IMR-90 (cell line): Measurements from ENCODE around the gene RAB27B.

Experiments
- MXI1 ChIP-seq: IDR thresholded peaks from 2 replicates; pipeline ENCODE4 v1.6.1; 2012; ENCODE audit warnings: low read depth, mild to moderate bottlenecking, low read length, moderate library complexity, borderline replicate concordance
- POLR2A ChIP-seq: IDR thresholded peaks from 2 replicates; pipeline ENCODE4 v1.6.1; 2012; ENCODE audit warnings: mild to moderate bottlenecking, low read depth, low read length
- RAD21 ChIP-seq: IDR thresholded peaks from 2 replicates; pipeline ENCODE4 v1.6.1; 2012; ENCODE audit warnings: low read length, improper control_type of control experiment
- USF2 ChIP-seq: fragments of 150-350 bp; IDR thresholded peaks from 2 replicates; pipeline ENCODE4 v1.6.1; 2017; ENCODE audit warnings: mild to moderate bottlenecking, antibody characterized with exemption, low read length, low read depth
- TF ChIP-seq, protein P1 (sequence below): conservative IDR thresholded peaks from 2 replicates; pipeline ENCODE4 v1.5.1; 2012; ENCODE audit warnings: mild to moderate bottlenecking, low read depth, low read length, improper control_type of control experiment

DNA sequence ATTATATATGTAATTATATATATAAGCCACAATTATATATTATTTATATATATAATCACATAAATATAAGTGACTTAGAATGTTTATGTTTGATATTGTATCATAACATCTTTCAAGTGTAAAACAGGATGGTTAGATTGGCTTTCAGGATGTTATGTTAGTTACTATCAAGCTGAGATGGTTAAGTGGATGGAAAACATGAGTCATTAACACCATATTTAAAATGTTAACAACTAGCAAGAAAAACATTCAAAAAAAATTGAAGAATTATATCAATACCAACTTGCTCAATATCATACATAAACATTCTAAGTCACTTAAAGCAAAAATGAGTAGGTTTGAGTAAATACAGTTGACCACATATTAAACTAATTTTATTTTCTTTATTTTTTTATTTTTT is 21.8 kb upstream of the RAB27B start:
- TF ChIP-seq, protein P1, sequence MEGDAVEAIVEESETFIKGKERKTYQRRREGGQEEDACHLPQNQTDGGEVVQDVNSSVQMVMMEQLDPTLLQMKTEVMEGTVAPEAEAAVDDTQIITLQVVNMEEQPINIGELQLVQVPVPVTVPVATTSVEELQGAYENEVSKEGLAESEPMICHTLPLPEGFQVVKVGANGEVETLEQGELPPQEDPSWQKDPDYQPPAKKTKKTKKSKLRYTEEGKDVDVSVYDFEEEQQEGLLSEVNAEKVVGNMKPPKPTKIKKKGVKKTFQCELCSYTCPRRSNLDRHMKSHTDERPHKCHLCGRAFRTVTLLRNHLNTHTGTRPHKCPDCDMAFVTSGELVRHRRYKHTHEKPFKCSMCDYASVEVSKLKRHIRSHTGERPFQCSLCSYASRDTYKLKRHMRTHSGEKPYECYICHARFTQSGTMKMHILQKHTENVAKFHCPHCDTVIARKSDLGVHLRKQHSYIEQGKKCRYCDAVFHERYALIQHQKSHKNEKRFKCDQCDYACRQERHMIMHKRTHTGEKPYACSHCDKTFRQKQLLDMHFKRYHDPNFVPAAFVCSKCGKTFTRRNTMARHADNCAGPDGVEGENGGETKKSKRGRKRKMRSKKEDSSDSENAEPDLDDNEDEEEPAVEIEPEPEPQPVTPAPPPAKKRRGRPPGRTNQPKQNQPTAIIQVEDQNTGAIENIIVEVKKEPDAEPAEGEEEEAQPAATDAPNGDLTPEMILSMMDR = no peak
- TF ChIP-seq RAD21 (no peak), USF2 (no peak), MXI1 (no peak), POLR2A (no peak)
